GM18868 (cell line): ENCODE results near the gene BAIAP2.
"Not testable (repeated sequence)": the region's sequence is repeated elsewhere in the genome, so short reads cannot be mapped to it uniquely, and the experiment has no call there.

ENCODE experiments used
- ATAC-seq: cut with Tn5 transposase; IDR thresholded peaks from one replicate; pipeline ENCODE4 v1.9.1; 2021; ENCODE audit warnings: mild to moderate bottlenecking, moderate library complexity; ENCODE audit not compliant: unreplicated experiment

The BAIAP2 gene

GRCh38 chr17:81065500-81065899 lies 30.5 kb downstream of the BAIAP2 start:
- ATAC-seq = no peak

- ATAC-seq = no peak
Measured at GRCh38 chr17:81066072-81066471, 31.1 kb downstream of the BAIAP2 start.

- no peak for ATAC-seq
Measured at GRCh38 chr17:81066771-81067315, 31.9 kb downstream of the BAIAP2 start.

- no peak for ATAC-seq
Measured at GRCh38 chr17:81067391-81067811, 32.5 kb downstream of the BAIAP2 start.

- no peak for ATAC-seq
Measured at GRCh38 chr17:81068411-81069134, 33.6 kb downstream of the BAIAP2 start.

- ATAC-seq = no peak
Measured at GRCh38 chr17:81069135-81069645, 34.2 kb downstream of the BAIAP2 start.

GRCh38 chr17:81070541-81071246 lies 35.7 kb downstream of the BAIAP2 start:
- ATAC-seq = no peak

- ATAC-seq = no peak
Measured at GRCh38 chr17:81071761-81072741, 37.1 kb downstream of the BAIAP2 start.

- ATAC-seq = no peak
Measured at GRCh38 chr17:81073967-81074839, 39.3 kb downstream of the BAIAP2 start.

GRCh38 chr17:81074875-81075274 lies 39.9 kb downstream of the BAIAP2 start:
- ATAC-seq = no peak

- no peak for ATAC-seq
Measured at GRCh38 chr17:81075307-81075706, 40.4 kb downstream of the BAIAP2 start.

GRCh38 chr17:81076141-81076679 lies 41.3 kb downstream of the BAIAP2 start:
- ATAC-seq = no peak

- ATAC-seq = not testable (repeated sequence)
Measured at GRCh38 chr17:81078026-81078913, 43.3 kb downstream of the BAIAP2 start.

- no peak for ATAC-seq
Measured at GRCh38 chr17:81080019-81080418, 45.1 kb downstream of the BAIAP2 start.

GRCh38 chr17:81081222-81082176 lies 46.5 kb downstream of the BAIAP2 start:
- no peak for ATAC-seq

GRCh38 chr17:81082177-81083073 lies 47.5 kb downstream of the BAIAP2 start:
- ATAC-seq = no peak
